OCI-LY7 (cell line): Measurements from ENCODE around the gene TMC8. TPM values are rescaled to one million over a fixed set of nuclear protein-coding genes. Genes with fewer than 3 reads are reported as not detected.

Experiments used
- BruUV-seq: library from RNA; stranded (reverse); fragments of 400-500 nt; replicated peaks from 2 replicates; lab custom pipeline; 2021; lab: Mats Ljungman, UMichigan
- CTCF ChIA-PET: fragments of 300-600 bp; sonication (Branson Sonifier 250); formaldehyde crosslinking; loops from one replicate; lab custom pipeline; 2022; ENCODE audit warnings: antibody characterized with exemption; ENCODE audit not compliant: unreplicated experiment; lab: Charles Lee
- POLR2A ChIA-PET: fragments of 300-600 bp; sonication (Branson Sonifier 250); formaldehyde crosslinking; loops from one replicate; lab custom pipeline; 2022; ENCODE audit warnings: antibody characterized with exemption; lab: Charles Lee
- DNase-seq: peaks from one replicate; pipeline ENCODE4 v3.0.0-alpha.2; 2015; ENCODE audit warnings: low spot score
- H2AFZ ChIP-seq: fragments of 200-600 bp; sonication (generic), shearing (Covaris generic); 2 replicates; pipeline ENCODE4 v1.6.1; 2014; ENCODE audit warnings: mild to moderate bottlenecking, antibody characterized with exemption, low read length, moderate library complexity
- H3K27ac ChIP-seq: fragments of 200-600 bp; sonication (generic); 2 replicates; pipeline ENCODE4 v1.5.1; 2014; ENCODE audit warnings: mixed run types, low read depth, mild to moderate bottlenecking, moderate library complexity, low read length, inconsistent platforms; ENCODE audit not compliant: poor library complexity, severe bottlenecking
- H3K36me3 ChIP-seq: fragments of 200-600 bp; sonication (generic); 2 replicates; pipeline ENCODE4 v1.6.1; 2014; ENCODE audit warnings: mild to moderate bottlenecking, antibody characterized with exemption, low read length, moderate library complexity, mixed read lengths; ENCODE audit not compliant: insufficient read depth
- H3K4me1 ChIP-seq: fragments of 200-600 bp; sonication (generic); 2 replicates; pipeline ENCODE4 v1.5.1; 2014; ENCODE audit warnings: mild to moderate bottlenecking, low read length; ENCODE audit not compliant: insufficient read depth, poor library complexity, severe bottlenecking
- H3K4me2 ChIP-seq: fragments of 200-600 bp; sonication (generic); 2 replicates; pipeline ENCODE4 v1.6.1; 2014; ENCODE audit warnings: mild to moderate bottlenecking, low read length
- H3K4me3 ChIP-seq: fragments of 200-600 bp; sonication (generic); 2 replicates; pipeline ENCODE4 v1.5.1; 2014; ENCODE audit warnings: mild to moderate bottlenecking, low read depth, low read length; ENCODE audit not compliant: poor library complexity, severe bottlenecking
- H3K79me2 ChIP-seq: fragments of 200-600 bp; sonication (generic); 2 replicates; pipeline ENCODE4 v1.6.1; 2016; ENCODE audit warnings: low read depth, mild to moderate bottlenecking, low read length, moderate library complexity, mixed read lengths; ENCODE audit not compliant: insufficient read depth
- H3K9me2 ChIP-seq: fragments of 200-600 bp; sonication (generic); 2 replicates; pipeline ENCODE4 v1.6.1; 2016; ENCODE audit warnings: mild to moderate bottlenecking, low read length, mixed read lengths; ENCODE audit not compliant: insufficient read depth
- H3K9me3 ChIP-seq: fragments of 200-600 bp; sonication (generic); 2 replicates; pipeline ENCODE4 v1.6.1; 2014; ENCODE audit warnings: mild to moderate bottlenecking, mixed run types, low read length, mixed read lengths
- H4K20me1 ChIP-seq: fragments of 200-600 bp; sonication (generic); 2 replicates; pipeline ENCODE4 v1.6.1; 2014; ENCODE audit warnings: mild to moderate bottlenecking, antibody characterized with exemption, low read length, moderate library complexity, mixed read lengths; ENCODE audit not compliant: insufficient read depth
- CTCF ChIP-seq: fragments of 200-600 bp; sonication (generic); conservative IDR thresholded peaks from 2 replicates; pipeline ENCODE4 v1.5.1; 2014; ENCODE audit warnings: mild to moderate bottlenecking, antibody characterized with exemption, low read length, moderate library complexity, mixed read lengths
- EZH2phosphoT487 ChIP-seq: fragments of 200-600 bp; sonication (generic); IDR thresholded peaks from 2 replicates; pipeline ENCODE4 v1.6.1; 2018; ENCODE audit warnings: low read depth, borderline replicate concordance, mild to moderate bottlenecking, mixed run types, antibody characterized with exemption, low read length, moderate library complexity, mixed read lengths
- intact Hi-C: fragments of 100-400 bp; cut with micrococcal nuclease; formaldehyde crosslinking; loops from one replicate; pipeline ENCODE4 v1.10.0; 2022; ENCODE audit not compliant: unreplicated experiment
- total RNA-seq, 2 experiments: library from RNA; depleted of rRNA in 1 of 2; stranded (reverse); fragments of >200 nt in 1 of 2; shearing (Covaris generic) in 1 of 2; gene quantifications; 2 replicates each; pipeline ENCODE4 v1.2.3, GENCODE V29; 2014 to 2022

The TMC8 gene
- total RNA-seq, 2 experiments from 2014 or later: 83.8 to 236 TPM

GRCh38 chr17:78154903-78155811 is 24.6 kb downstream of the TMC8 start:
- Histone ChIP-seq H3K27ac (no peak overlapping the region), H4K20me1 (no peaks in the 10 kb centered on the region), H3K4me3 (no peak overlapping the region), H3K9me2 (no peaks in the 10 kb centered on the region), H3K79me2 (no peaks in the 10 kb centered on the region), H3K9me3 (no peaks in the 10 kb centered on the region), H3K36me3 (no peaks in the 10 kb centered on the region), H3K4me1 (peaks cover 54% of the 10 kb centered on the region), H2AFZ (no peak overlapping the region), H3K4me2 (peak overlapping the region; percentile 33)
- BruUV-seq: no TSS peak
- intact Hi-C loops: no loop called here
- TF ChIP-seq CTCF (no peak), EZH2phosphoT487 (no peak)
- CTCF ChIA-PET: no interaction called here
- peak; percentile 79 for DNase-seq
- POLR2A ChIA-PET: interaction anchor here (0.7 kb wide), 1 partner anchor 67 kb away, joined by 3 read pairs; no protein-coding TSS in a partner anchor

GRCh38 chr17:78159575-78160158 is 29.1 kb downstream of the TMC8 start:
- no peaks in the 10 kb centered on the region for H3K9me3 ChIP-seq
- H3K4me1 ChIP-seq: peaks cover 20% of the 10 kb centered on the region
- H3K79me2 ChIP-seq: no peaks in the 10 kb centered on the region
- CTCF ChIA-PET: no interaction called here
- no peak overlapping the region for H3K4me3 ChIP-seq
- H3K36me3 ChIP-seq: no peaks in the 10 kb centered on the region
- no TSS peak for BruUV-seq
- no peak overlapping the region for H2AFZ ChIP-seq
- DNase-seq: no peak
- no peaks in the 10 kb centered on the region for H3K9me2 ChIP-seq
- H3K27ac ChIP-seq: no peak overlapping the region
- H3K4me2 ChIP-seq: no peak overlapping the region
- POLR2A ChIA-PET: no interaction called here
- no peaks in the 10 kb centered on the region for H4K20me1 ChIP-seq
- TF ChIP-seq CTCF (no peak), EZH2phosphoT487 (no peak)
- intact Hi-C loops: no loop called here
